Tibial artery (tissue), 4 donors: ENCODE results near the gene ABTB2.

Source experiments
- DNase-seq, 2 donors: peaks; one replicate each; pipeline ENCODE4 v3.0.0-alpha.2; 2019
- H3K27ac ChIP-seq, 2 donors: fragments of 200-600 bp; sonication (generic) in 1 of 2; 1 replicate in 1 of 2; 2 replicates in 1 of 2; pipeline ENCODE4 v1.5.1; 2018 to 2019; ENCODE audit warnings: mild to moderate bottlenecking in 1 of 2
- H3K27me3 ChIP-seq, 2 donors: fragments of 200-600 bp; sonication (generic) in 1 of 2; one replicate each; pipeline versions ENCODE4 v1.5.1 to v1.6.0; 2016 to 2019
- H3K36me3 ChIP-seq, 3 donors: fragments of 200-600 bp; sonication (generic) in 2 of 3; one replicate each; pipeline ENCODE4 v1.5.1; 2016 to 2019; ENCODE audit warnings: mild to moderate bottlenecking in 2 of 3
- H3K4me1 ChIP-seq, 4 donors: fragments of 200-600 bp; sonication (generic) in 2 of 4; 1 replicate in 3 of 4; 2 replicates in 1 of 4; pipeline ENCODE4 v1.5.1; 2016 to 2019
- H3K4me3 ChIP-seq, 2 donors: fragments of 200-600 bp; sonication (generic) in 1 of 2; 1 replicate in 1 of 2; 2 replicates in 1 of 2; pipeline ENCODE4 v1.5.1; 2018 to 2019; ENCODE audit warnings: mild to moderate bottlenecking in 2 of 2
- H3K9me3 ChIP-seq, 3 donors: fragments of 200-600 bp; sonication (generic) in 1 of 3; one replicate each; pipeline ENCODE4 v1.5.1; 2016 to 2019
- CTCF ChIP-seq, 2 experiments: fragments of 200-600 bp in 1 of 2; fragments of 450-650 bp in 1 of 2; IDR thresholded peaks; one replicate each; pipeline ENCODE4 v1.5.1; 2017 to 2019; ENCODE audit warnings: antibody characterized with exemption in 2 of 2, mild to moderate bottlenecking in 1 of 2, moderate library complexity in 1 of 2
- intact Hi-C: fragments of 100-400 bp; cut with DNase I; formaldehyde crosslinking; loops from one replicate; pipeline ENCODE4 v1.15.0; 2023; ENCODE audit warnings: low total_unique reads

Gene ABTB2

GRCh38 chr11:34343686-34344085 is 14.1 kb downstream of the ABTB2 start:
- H3K4me1 ChIP-seq, result peaks cover 0 to 96% (median 48%) of the 10 kb centered on the region in 4 donors
- no peaks in the 10 kb centered on the region for H3K9me3 ChIP-seq
- H3K27ac ChIP-seq, result peak overlapping the region; percentile 81 to 90
- TF ChIP-seq CTCF (IDR thresholded peaks at IDR 0.05), result no peak
- intact Hi-C loops, result loop anchor here (5.0 kb wide), 1 partner anchor 76 kb away; no protein-coding TSS in a partner anchor
- no peaks in the 10 kb centered on the region for H3K27me3 ChIP-seq
- no peaks in the 10 kb centered on the region for H3K36me3 ChIP-seq
- no peak overlapping the region for H3K4me3 ChIP-seq
- DNase-seq, result no peak

GRCh38 chr11:34343153-34343552 is 14.7 kb downstream of the ABTB2 start:
- H3K9me3 ChIP-seq, result no peaks in the 10 kb centered on the region
- TF ChIP-seq CTCF (IDR thresholded peaks at IDR 0.05), result no peak
- no peak overlapping the region for H3K4me3 ChIP-seq
- H3K27me3 ChIP-seq, result no peaks in the 10 kb centered on the region
- intact Hi-C loops, result loop anchor here (5.0 kb wide), 1 partner anchor 76 kb away; no protein-coding TSS in a partner anchor
- peaks cover 0 to 91% (median 44%) of the 10 kb centered on the region in 4 donors for H3K4me1 ChIP-seq
- H3K27ac ChIP-seq, result peak overlapping the region; percentile 81 to 90
- no peak for DNase-seq
- no peaks in the 10 kb centered on the region for H3K36me3 ChIP-seq

- H3K27me3 ChIP-seq, result no peaks in the 10 kb centered on the region
- peak; percentile 66 to 87 for DNase-seq
- H3K9me3 ChIP-seq, result no peaks in the 10 kb centered on the region
- intact Hi-C loops, result loop anchor here (5.0 kb wide), 1 partner anchor 75 kb away; no protein-coding TSS in a partner anchor
- no peaks in the 10 kb centered on the region for H3K36me3 ChIP-seq
- peak overlapping the region; percentile 81 to 90 for H3K27ac ChIP-seq
- H3K4me1 ChIP-seq, result peaks cover 0 to 80% (median 35%) of the 10 kb centered on the region in 4 donors
- peak; percentile 17 to 32 for TF ChIP-seq CTCF (IDR thresholded peaks at IDR 0.05)
- no peak overlapping the region for H3K4me3 ChIP-seq
Measured at GRCh38 chr11:34341931-34342533, 15.8 kb downstream of the ABTB2 start.

- intact Hi-C loops, result loop anchor here (5.0 kb wide), 1 partner anchor 74 kb away; no protein-coding TSS in a partner anchor
- Histone ChIP-seq H3K4me1 (peaks cover 0 to 70% (median 26%) of the 10 kb centered on the region in 4 donors), H3K27me3 (no peaks in the 10 kb centered on the region), H3K36me3 (no peaks in the 10 kb centered on the region), H3K27ac (peak overlapping the region; percentile 81 to 90), H3K4me3 (no peak overlapping the region), H3K9me3 (no peaks in the 10 kb centered on the region)
- no peak for TF ChIP-seq CTCF (IDR thresholded peaks at IDR 0.05)
- no peak for DNase-seq
Measured at GRCh38 chr11:34341096-34341495, 16.7 kb downstream of the ABTB2 start.

- H3K4me3 ChIP-seq, result no peak overlapping the region
- intact Hi-C loops, result loop anchor here (5.0 kb wide), 1 partner anchor 73 kb away; no protein-coding TSS in a partner anchor
- DNase-seq, result no peak
- H3K4me1 ChIP-seq, result peaks cover 0 to 66% (median 22%) of the 10 kb centered on the region in 4 donors
- no peaks in the 10 kb centered on the region for H3K36me3 ChIP-seq
- no peaks in the 10 kb centered on the region for H3K27me3 ChIP-seq
- no peak for TF ChIP-seq CTCF (IDR thresholded peaks at IDR 0.05)
- no peaks in the 10 kb centered on the region for H3K9me3 ChIP-seq
- H3K27ac ChIP-seq, result peak overlapping the region; percentile 81 to 90
Measured at GRCh38 chr11:34340653-34341052, 17.2 kb downstream of the ABTB2 start.
